HEK293 (cell line): Measurements from ENCODE around the gene CILP.

Experiments used
- CTCF ChIA-PET: fragments of 350-600 bp; formaldehyde crosslinking; extraction: SDS; loops from one replicate; lab custom pipeline; 2021; ENCODE audit warnings: antibody characterized with exemption; lab: Yijun Ruan, JAX
- POLR2A ChIA-PET: fragments of 300-600 bp; formaldehyde crosslinking; extraction: SDS; loops from one replicate; lab custom pipeline; 2020; ENCODE audit warnings: antibody characterized with exemption, inconsistent platforms; lab: Yijun Ruan, JAX
- H3K27ac ChIP-seq: fragments of 200-500 bp; sonication (Bioruptor generic); 2 replicates; pipeline ENCODE4 v1.5.1; 2014; ENCODE audit warnings: low read depth, low read length, control low read depth, inconsistent platforms; ENCODE audit errors: extremely low read depth
- H3K36me3 ChIP-seq, 2 experiments: fragments of 200-500 bp in 1 of 2; sonication (Bioruptor generic) in 1 of 2; 1 replicate in 1 of 2; 2 replicates in 1 of 2; pipeline ENCODE4 v1.5.1; 2014 to 2017; ENCODE audit warnings: inconsistent platforms in 2 of 2, low read length in 2 of 2; ENCODE audit not compliant: control insufficient read depth in 2 of 2, insufficient read depth in 1 of 2
- H3K4me1 ChIP-seq: fragments of 200-500 bp; sonication (Bioruptor generic); 2 replicates; pipeline ENCODE4 v1.5.1; 2014; ENCODE audit warnings: mild to moderate bottlenecking, low read length, inconsistent platforms; ENCODE audit not compliant: control insufficient read depth, insufficient read depth
- H3K4me3 ChIP-seq: 2 replicates; pipeline ENCODE4 v1.5.1; 2011; ENCODE audit warnings: low read depth, mild to moderate bottlenecking, control low read depth, low read length, moderate library complexity
- H3K9me3 ChIP-seq: fragments of 200-500 bp; sonication (Bioruptor generic); 2 replicates; pipeline ENCODE4 v1.5.1; 2014; ENCODE audit warnings: low read depth, low read length, inconsistent platforms; ENCODE audit not compliant: control insufficient read depth, insufficient read depth
- GLI2 ChIP-seq: fragments of 450-650 bp; formaldehyde crosslinking; IDR thresholded peaks from 2 replicates; pipeline ENCODE4; 2017; ENCODE audit warnings: missing biosample characterization, missing genetic modification characterization, low read depth, borderline replicate concordance
- HOXA7 ChIP-seq: sonication (generic); formaldehyde crosslinking; IDR thresholded peaks from 2 replicates; pipeline ENCODE4 v1.8.1; 2022; ENCODE audit warnings: missing genetic modification reagents, borderline replicate concordance
- RBAK ChIP-seq: fragments of 450-650 bp; formaldehyde crosslinking; IDR thresholded peaks from 2 replicates; pipeline ENCODE4 v1.5.1; 2016; ENCODE audit warnings: missing biosample characterization, missing genetic modification characterization
- SCRT2 ChIP-seq: fragments of 450-650 bp; formaldehyde crosslinking; IDR thresholded peaks from 2 replicates; pipeline ENCODE4 v1.5.1; 2016; ENCODE audit warnings: missing biosample characterization, missing genetic modification characterization
- TSHZ1 ChIP-seq: fragments of 450-650 bp; formaldehyde crosslinking; IDR thresholded peaks from 2 replicates; pipeline ENCODE4 v1.5.1; 2016; ENCODE audit warnings: missing biosample characterization, missing genetic modification characterization, borderline replicate concordance
- WT1 ChIP-seq: fragments of 450-650 bp; formaldehyde crosslinking; IDR thresholded peaks from 2 replicates; pipeline ENCODE4 v1.5.1; 2016; ENCODE audit warnings: missing biosample characterization, missing genetic modification characterization
- ZBTB8A ChIP-seq: fragments of 450-650 bp; formaldehyde crosslinking; IDR thresholded peaks from 2 replicates; pipeline ENCODE4 v1.5.1; 2016; ENCODE audit warnings: missing biosample characterization, missing genetic modification characterization
- ZFP37 ChIP-seq: fragments of 450-650 bp; formaldehyde crosslinking; IDR thresholded peaks from 2 replicates; pipeline ENCODE4 v1.5.1; 2016; ENCODE audit warnings: missing biosample characterization, missing genetic modification characterization
- ZIC2 ChIP-seq: fragments of 450-650 bp; formaldehyde crosslinking; IDR thresholded peaks from 2 replicates; pipeline ENCODE4 v1.5.1; 2016; ENCODE audit warnings: missing biosample characterization, missing genetic modification characterization
- ZNF16 ChIP-seq: fragments of 450-650 bp; formaldehyde crosslinking; IDR thresholded peaks from 2 replicates; pipeline ENCODE4 v1.5.1; 2016; ENCODE audit warnings: low read depth, missing biosample characterization, missing genetic modification characterization
- ZNF169 ChIP-seq: fragments of 450-650 bp; formaldehyde crosslinking; IDR thresholded peaks from 2 replicates; pipeline ENCODE4 v1.5.1; 2016; ENCODE audit warnings: missing biosample characterization, missing genetic modification characterization
- ZNF18 ChIP-seq: fragments of 450-650 bp; formaldehyde crosslinking; IDR thresholded peaks from 2 replicates; pipeline ENCODE4 v1.5.1; 2016; ENCODE audit warnings: missing biosample characterization, missing genetic modification characterization
- ZNF184 ChIP-seq: fragments of 450-650 bp; IDR thresholded peaks from 2 replicates; pipeline ENCODE4 v1.5.1; 2018; ENCODE audit warnings: missing biosample characterization, mild to moderate bottlenecking, missing genetic modification characterization
- ZNF354C ChIP-seq: fragments of 450-650 bp; formaldehyde crosslinking; IDR thresholded peaks from 2 replicates; pipeline ENCODE4 v1.5.1; 2016; ENCODE audit warnings: missing biosample characterization, missing genetic modification characterization, low read depth, borderline replicate concordance
- ZNF423 ChIP-seq: fragments of 450-650 bp; formaldehyde crosslinking; IDR thresholded peaks from 2 replicates; pipeline ENCODE4 v1.5.1; 2016; ENCODE audit warnings: missing biosample characterization, missing genetic modification characterization
- ZNF473 ChIP-seq: fragments of 450-650 bp; formaldehyde crosslinking; IDR thresholded peaks from 2 replicates; pipeline ENCODE4 v1.5.1; 2017; ENCODE audit warnings: missing biosample characterization, missing genetic modification characterization
- ZNF513 ChIP-seq: fragments of 450-650 bp; IDR thresholded peaks from 2 replicates; pipeline ENCODE4 v1.5.1; 2018; ENCODE audit warnings: missing biosample characterization, missing genetic modification characterization
- ZNF610 ChIP-seq: fragments of 450-650 bp; formaldehyde crosslinking; IDR thresholded peaks from 2 replicates; pipeline ENCODE4 v1.5.1; 2016; ENCODE audit warnings: missing biosample characterization, missing genetic modification characterization, borderline replicate concordance
- ZNF677 ChIP-seq: fragments of 450-650 bp; IDR thresholded peaks from 2 replicates; pipeline ENCODE4 v1.5.0; 2018; ENCODE audit warnings: missing biosample characterization, mild to moderate bottlenecking, missing genetic modification characterization, moderate library complexity
- ZNF76 ChIP-seq: fragments of 450-650 bp; formaldehyde crosslinking; IDR thresholded peaks from 2 replicates; pipeline ENCODE4; 2016; ENCODE audit warnings: low read depth, missing biosample characterization, missing genetic modification characterization, borderline replicate concordance
- ZSCAN23 ChIP-seq: fragments of 450-650 bp; formaldehyde crosslinking; IDR thresholded peaks from 2 replicates; pipeline ENCODE4 v1.5.1; 2016; ENCODE audit warnings: missing biosample characterization, missing genetic modification characterization
- TF ChIP-seq, protein P1 (sequence below): fragments of 450-650 bp; formaldehyde crosslinking; IDR thresholded peaks from 2 replicates; pipeline ENCODE4 v1.5.1; 2016; ENCODE audit warnings: missing biosample characterization, missing genetic modification characterization
- TF ChIP-seq, protein P2 (sequence below): fragments of 450-650 bp; formaldehyde crosslinking; IDR thresholded peaks from 2 replicates; pipeline ENCODE4 v1.5.1; 2017; ENCODE audit warnings: missing biosample characterization, missing genetic modification characterization

Gene CILP

DNA sequence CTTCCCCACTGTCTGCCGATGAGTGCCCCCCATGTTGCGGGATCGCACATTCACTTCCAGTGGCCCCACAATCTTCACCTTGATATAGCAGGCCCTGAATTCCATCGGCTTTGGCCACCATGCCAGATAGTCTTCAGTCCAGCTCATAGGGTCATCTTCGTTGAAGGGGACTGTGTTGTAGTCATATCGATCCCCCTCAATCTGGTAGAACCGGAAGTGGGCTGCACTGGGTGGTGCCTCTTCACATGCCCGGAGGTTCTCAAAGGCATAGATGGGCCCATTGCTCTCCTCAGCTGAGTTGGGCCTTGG is 14.0 kb downstream of the CILP start:
- Histone ChIP-seq H3K27ac (no peak overlapping the region), H3K4me1 (no peaks in the 10 kb centered on the region), H3K36me3 (no peaks in the 10 kb centered on the region), H3K4me3 (no peak overlapping the region), H3K9me3 (no peaks in the 10 kb centered on the region)
- ChIA-PET CTCF (interaction anchor here (0.5 kb wide), 1 partner anchor 74 kb away, joined by 3 read pairs; no protein-coding TSS in a partner anchor), POLR2A (no interaction called here)
- no peak for TF ChIP-seq ZNF76 (tag by site-specific recombination)
- no peak for TF ChIP-seq ZNF513 (tag by site-specific recombination)
- TF ChIP-seq SCRT2 (tag by site-specific recombination): no peak
- no peak for TF ChIP-seq ZNF473 (tag by site-specific recombination)
- TF ChIP-seq ZNF169 (tag by site-specific recombination): no peak
- no peak for TF ChIP-seq ZNF16 (tag by site-specific recombination)
- TF ChIP-seq ZNF354C (tag by site-specific recombination): no peak
- no peak for TF ChIP-seq ZIC2 (tag by site-specific recombination)
- TF ChIP-seq ZSCAN23 (tag by site-specific recombination): no peak
- TF ChIP-seq, protein P1, sequence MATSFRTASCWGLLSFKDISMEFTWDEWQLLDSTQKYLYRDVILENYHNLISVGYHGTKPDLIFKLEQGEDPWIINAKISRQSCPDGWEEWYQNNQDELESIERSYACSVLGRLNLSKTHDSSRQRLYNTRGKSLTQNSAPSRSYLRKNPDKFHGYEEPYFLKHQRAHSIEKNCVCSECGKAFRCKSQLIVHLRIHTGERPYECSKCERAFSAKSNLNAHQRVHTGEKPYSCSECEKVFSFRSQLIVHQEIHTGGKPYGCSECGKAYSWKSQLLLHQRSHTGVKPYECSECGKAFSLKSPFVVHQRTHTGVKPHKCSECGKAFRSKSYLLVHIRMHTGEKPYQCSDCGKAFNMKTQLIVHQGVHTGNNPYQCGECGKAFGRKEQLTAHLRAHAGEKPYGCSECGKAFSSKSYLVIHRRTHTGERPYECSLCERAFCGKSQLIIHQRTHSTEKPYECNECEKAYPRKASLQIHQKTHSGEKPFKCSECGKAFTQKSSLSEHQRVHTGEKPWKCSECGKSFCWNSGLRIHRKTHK: no peak
- TF ChIP-seq ZNF610 (tag by site-specific recombination): no peak
- no peak for TF ChIP-seq TSHZ1
- no peak for TF ChIP-seq ZNF184
- TF ChIP-seq, protein P2, sequence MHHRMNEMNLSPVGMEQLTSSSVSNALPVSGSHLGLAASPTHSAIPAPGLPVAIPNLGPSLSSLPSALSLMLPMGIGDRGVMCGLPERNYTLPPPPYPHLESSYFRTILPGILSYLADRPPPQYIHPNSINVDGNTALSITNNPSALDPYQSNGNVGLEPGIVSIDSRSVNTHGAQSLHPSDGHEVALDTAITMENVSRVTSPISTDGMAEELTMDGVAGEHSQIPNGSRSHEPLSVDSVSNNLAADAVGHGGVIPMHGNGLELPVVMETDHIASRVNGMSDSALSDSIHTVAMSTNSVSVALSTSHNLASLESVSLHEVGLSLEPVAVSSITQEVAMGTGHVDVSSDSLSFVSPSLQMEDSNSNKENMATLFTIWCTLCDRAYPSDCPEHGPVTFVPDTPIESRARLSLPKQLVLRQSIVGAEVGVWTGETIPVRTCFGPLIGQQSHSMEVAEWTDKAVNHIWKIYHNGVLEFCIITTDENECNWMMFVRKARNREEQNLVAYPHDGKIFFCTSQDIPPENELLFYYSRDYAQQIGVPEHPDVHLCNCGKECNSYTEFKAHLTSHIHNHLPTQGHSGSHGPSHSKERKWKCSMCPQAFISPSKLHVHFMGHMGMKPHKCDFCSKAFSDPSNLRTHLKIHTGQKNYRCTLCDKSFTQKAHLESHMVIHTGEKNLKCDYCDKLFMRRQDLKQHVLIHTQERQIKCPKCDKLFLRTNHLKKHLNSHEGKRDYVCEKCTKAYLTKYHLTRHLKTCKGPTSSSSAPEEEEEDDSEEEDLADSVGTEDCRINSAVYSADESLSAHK: no peak

- CTCF ChIA-PET: interaction anchor here (0.5 to 1.1 kb wide), 2 partner anchors 74 to 101 kb away, joined by 3 to 5 read pairs; no protein-coding TSS in a partner anchor
- TF ChIP-seq ZNF677: no peak
- no peak for TF ChIP-seq ZNF423 (tag by site-specific recombination)
- TF ChIP-seq WT1 (tag by site-specific recombination): no peak
- no peak for TF ChIP-seq HOXA7 (CRISPR knock-in tag)
- TF ChIP-seq ZNF18 (tag by site-specific recombination): no peak
- TF ChIP-seq, protein P1: no peak
- TF ChIP-seq ZNF169 (tag by site-specific recombination): no peak
- TF ChIP-seq GLI2 (tag by site-specific recombination): no peak
- no peak for TF ChIP-seq ZFP37 (tag by site-specific recombination)
- TF ChIP-seq RBAK (tag by site-specific recombination): no peak
- TF ChIP-seq ZSCAN23 (tag by site-specific recombination): no peak
- no peak for TF ChIP-seq ZBTB8A (tag by site-specific recombination)
Observed at GRCh38 chr15:65196637-65197336, 14.5 kb downstream of the CILP start.

More at GRCh38 chr15:65196637-65197336, 14.5 kb downstream of the CILP start:
- H3K4me3 ChIP-seq: no peak overlapping the region
- POLR2A ChIA-PET: no interaction called here
- H3K9me3 ChIP-seq: no peaks in the 10 kb centered on the region
- no peaks in the 10 kb centered on the region for H3K36me3 ChIP-seq
- no peaks in the 10 kb centered on the region for H3K4me1 ChIP-seq
- H3K27ac ChIP-seq: no peak overlapping the region
